Stimulated activated CD8-positive, alpha-beta memory T cell treated with anti-CD3 and anti-CD28 coated beads, Interleukin-4, amount 100 ng/mL, for 1 hour (primary cell): ENCODE results near the gene THSD7B.
"Not testable (repeated sequence)": the region's sequence is repeated elsewhere in the genome, so short reads cannot be mapped to it uniquely, and the experiment has no call there.

Experiments
- DNase-seq, 2 donors: peaks; one replicate each; pipeline ENCODE4 v3.0.0-alpha.2; 2020; ENCODE audit warnings: low read depth in 2 of 2, low spot score in 1 of 2

THSD7B gene, protein sequence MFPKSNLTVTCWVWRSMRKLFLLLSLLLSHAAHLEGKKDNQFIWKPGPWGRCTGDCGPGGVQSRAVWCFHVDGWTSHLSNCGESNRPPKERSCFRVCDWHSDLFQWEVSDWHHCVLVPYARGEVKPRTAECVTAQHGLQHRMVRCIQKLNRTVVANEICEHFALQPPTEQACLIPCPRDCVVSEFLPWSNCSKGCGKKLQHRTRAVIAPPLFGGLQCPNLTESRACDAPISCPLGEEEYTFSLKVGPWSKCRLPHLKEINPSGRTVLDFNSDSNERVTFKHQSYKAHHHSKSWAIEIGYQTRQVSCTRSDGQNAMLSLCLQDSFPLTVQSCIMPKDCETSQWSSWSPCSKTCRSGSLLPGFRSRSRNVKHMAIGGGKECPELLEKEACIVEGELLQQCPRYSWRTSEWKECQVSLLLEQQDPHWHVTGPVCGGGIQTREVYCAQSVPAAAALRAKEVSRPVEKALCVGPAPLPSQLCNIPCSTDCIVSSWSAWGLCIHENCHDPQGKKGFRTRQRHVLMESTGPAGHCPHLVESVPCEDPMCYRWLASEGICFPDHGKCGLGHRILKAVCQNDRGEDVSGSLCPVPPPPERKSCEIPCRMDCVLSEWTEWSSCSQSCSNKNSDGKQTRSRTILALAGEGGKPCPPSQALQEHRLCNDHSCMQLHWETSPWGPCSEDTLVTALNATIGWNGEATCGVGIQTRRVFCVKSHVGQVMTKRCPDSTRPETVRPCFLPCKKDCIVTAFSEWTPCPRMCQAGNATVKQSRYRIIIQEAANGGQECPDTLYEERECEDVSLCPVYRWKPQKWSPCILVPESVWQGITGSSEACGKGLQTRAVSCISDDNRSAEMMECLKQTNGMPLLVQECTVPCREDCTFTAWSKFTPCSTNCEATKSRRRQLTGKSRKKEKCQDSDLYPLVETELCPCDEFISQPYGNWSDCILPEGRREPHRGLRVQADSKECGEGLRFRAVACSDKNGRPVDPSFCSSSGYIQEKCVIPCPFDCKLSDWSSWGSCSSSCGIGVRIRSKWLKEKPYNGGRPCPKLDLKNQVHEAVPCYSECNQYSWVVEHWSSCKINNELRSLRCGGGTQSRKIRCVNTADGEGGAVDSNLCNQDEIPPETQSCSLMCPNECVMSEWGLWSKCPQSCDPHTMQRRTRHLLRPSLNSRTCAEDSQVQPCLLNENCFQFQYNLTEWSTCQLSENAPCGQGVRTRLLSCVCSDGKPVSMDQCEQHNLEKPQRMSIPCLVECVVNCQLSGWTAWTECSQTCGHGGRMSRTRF (N-terminal part only)

DNA sequence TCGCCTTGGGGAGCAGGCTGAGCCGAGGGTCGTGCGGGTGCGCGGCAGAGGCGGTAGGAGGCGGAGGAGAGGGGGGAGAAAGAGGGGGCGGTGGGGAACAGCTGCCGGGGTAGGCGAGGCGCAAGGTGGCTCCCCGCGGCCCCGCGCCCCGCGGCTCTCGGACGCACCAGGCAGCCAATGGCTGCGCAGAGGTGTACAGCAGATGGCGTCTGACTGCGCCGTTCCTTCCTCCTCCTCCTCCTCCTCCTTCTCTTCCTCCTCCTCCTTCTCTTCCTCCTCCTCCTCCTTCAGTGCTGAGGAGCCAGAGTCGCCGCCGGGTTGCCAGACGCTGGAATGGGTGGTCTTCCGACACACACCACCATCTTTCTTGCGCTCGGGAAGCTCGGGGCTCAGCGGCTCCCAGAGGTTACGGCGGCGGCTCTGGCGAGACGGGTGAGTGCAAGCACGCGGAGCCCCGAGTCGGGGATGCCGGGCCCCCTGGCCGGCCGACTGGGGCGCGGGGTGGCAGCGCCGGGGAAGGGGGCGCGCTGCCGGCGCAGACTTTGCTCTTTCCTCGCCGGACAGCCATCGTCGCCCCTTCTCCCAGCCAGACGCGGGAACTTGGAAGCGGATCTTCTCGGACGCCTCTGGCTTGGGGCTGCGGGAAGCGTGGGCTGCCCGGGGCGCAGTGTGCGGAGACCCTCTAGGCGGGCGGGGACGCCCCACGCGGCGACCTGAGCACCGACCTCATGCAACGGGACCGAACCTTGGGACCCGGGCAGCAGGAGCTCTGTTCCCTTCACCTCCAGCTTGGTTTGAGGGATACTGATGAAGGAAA lies at the start of gene THSD7B:
Gene THSD7B, plus strand, starts transcription at position 290 of the 817 bp plus-strand sequence. CDS start 116,634 bp downstream, outside the sequence.
- no peak for DNase-seq

DNA sequence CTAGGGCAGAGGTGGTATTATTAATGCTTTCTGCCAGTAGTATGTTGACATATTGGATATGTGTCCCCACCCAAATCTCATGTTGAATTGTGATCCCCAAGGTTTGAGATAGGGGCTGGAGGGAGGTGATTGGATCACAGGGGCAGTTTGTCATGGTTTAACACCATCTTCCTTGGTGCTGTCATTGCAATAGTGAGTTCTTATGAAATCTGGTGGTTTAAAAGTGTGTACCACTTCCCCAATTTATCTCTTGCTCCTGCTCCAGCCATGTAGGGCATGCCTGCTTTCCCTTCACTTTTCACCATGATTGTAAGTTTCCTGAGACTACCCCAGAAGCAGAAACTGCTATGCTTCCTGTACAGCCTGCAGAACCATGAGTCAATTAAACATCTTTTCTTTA lies 47.1 kb upstream of the THSD7B start:
- no peak for DNase-seq

DNA sequence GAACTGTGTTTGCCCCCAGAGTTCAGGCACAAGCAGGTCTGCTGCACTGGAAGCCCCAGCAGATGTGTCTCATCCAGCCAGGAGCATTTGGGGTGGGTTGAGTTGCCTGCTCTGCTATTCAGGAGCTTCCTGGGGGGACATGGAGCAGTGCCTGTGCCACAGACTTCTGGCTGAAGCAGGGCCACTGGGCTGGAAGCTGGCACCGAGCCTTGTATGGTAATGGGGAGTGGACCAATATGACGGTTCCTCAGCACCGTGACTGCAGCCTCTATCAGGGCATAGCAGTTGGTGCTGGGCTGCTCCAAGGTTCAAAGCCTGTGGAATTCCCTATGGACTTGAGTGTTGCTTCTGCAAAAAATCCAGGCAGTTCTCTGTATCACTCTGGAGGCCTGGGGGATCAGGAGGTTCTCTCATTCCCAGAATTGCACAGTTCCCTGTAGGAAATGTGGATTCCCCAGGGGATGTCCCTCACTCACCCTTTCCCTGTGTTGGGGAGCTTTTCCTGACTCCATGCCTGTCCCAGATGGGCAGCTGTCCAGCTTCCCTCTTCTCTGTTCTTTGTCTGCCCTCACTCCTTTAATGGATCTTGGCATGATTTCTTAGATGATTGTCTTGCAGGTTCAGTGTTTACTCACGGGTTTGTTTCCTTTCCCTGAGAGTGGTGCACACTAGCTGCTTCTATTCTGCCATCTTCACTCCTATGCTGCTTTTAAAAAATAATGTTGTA lies 37.2 kb upstream of the THSD7B start:
- DNase-seq = no peak

DNA sequence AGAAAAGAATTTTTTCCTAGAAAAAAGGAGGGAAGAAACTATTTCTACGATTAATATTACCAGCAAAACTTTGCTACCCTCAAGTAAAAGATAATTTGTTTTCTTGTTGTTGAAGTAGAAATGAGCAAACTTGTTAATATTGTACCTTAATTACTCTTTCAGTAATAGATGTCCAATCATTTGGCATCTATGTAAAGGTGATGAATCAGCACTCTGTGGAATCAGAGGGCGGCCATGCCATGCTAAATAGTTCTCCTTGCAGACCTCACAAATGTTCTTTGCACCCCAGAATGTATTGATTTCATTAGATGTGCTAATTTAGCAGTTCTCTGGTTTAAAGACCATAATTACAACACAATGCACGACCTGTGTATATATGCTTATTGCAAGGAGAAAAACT lies 29.1 kb upstream of the THSD7B start:
- no peak for DNase-seq

DNA sequence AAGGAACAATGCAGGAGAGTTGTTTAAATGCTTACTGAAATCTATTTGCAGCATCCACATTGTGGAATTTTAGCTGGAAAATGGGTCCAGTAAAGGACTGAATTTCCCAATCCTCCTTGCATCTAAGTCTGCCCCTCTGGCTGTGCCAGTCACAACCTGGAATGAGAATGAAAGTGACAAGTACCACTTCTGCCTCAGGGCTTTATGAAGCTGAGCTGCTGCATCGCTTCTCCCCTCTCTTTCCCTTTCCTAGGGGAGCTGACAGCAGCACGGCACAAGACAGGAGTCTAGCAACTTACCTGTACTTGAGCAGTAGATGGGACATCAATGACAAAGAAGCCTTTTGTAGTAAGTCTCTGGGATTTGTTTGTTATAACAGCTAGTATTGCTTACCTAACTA lies 27.3 kb upstream of the THSD7B start:
- DNase-seq = no peak

DNA sequence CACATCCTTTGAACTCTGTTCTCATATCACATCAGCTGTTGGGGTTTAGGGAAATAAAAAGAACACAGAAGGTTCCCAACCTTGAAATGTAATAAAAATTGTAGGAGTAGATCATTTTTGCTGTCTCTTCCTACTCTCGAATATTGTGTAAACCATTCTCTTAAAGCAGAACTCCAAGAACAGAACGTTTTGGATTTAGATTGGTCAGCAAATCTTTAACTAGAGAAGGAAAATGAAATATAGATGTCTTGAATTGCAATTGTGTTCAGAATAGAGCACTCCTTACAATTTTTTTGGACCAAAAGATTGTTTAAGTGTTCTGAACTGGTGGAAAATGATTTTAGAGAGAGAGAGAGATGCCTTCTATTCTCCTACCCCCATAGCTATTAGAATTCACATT lies 23.9 kb upstream of the THSD7B start:
- DNase-seq = no peak

DNA sequence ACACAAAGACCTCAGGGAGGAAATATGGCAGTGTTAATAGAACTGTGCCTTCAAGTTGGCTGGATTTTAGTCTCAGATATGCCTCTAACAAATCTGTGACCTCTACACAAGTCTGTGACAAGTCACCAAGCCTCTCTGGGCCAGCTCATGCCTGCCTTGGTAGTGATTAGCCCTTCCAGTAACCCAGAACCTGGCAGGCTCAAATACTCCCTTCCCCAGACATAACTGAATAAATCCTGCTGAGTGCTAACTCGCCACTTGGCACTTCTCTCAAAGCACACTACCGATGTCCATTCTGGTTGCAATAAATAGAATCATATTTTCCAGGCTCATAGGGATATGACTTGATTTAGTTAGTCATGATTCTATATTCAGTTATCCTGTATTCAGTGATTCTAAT lies 15.3 kb upstream of the THSD7B start:
- DNase-seq = no peak

DNA sequence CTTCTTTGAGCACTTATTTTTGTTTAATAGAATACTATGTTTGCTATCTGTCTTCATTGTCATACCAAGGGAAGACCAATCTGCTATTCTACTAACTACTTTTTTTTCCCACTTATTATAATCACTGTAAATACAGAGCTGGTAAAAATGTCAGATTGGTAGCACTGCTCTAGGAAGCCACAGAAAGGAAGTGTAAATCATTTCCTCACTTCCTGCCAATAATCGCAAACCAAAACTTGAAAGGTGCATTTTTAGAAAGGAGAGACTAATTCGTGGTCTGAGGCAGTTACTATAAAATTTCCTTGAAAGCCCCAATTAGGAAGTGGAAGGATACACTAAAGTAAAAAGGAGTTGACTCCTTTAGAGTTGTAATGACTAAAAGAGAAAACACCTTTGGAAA lies 13.9 kb upstream of the THSD7B start:
- DNase-seq = no peak

DNA sequence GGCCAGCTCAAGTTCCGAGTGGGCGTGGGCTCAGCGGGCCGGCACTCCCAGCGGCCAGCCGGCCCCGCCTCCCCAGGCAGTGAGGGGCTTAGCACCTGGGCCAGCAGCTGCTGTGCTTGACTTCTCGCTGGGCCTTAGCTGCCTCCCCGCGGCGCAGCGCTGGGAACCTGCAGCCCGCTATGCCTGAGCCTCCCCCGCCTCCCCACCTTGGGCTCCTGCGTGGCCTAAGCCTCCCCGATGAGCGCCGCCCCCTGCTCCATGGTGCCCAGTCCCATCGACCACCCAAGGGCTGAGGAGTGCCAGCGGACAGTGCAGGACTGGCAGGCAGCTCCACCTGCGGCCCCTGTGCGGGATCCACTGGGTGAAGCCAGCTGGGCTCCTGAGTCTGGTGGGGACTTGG lies 6.8 kb upstream of the THSD7B start:
- not testable (repeated sequence) for DNase-seq

DNA sequence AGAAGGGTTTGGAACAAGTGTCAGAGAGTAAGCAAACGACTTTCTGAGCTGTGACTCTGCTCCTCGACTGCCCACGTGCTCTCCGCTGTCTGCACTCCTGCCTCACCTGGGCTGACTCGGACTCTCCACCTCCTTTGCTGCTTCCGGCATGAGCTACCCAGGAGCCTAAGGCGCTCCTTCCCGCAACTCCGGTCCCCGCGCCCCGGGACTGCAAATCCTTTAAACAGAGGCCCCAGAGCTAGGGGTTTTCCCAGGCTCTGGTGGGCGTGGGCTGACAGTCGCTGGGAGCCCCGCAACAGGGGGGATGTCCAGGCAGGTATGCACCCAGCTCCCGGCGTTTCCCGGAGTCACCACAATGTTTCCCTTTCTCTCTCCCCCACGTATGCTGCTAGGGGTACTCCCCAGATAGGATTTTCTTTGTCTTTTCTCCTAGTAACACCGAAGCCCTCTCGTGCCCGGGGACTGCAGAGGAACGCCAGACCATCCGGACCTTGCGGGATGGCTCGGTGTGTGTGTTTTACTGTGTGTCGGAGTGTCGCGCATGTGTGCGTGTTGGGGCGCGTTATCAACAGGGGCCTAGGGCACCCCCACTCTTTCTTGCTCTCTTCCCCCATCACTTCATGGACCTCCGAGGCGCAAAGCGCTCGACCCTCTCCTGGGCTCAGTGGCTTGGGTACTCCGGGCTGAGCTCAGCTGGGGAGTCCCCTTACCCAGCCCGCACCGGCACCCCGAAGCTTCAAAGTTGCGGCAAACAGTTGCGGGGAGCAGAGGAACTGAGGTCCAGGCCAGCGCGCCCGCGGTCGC lies 691 bp upstream of the THSD7B start:
- no peak for DNase-seq

DNA sequence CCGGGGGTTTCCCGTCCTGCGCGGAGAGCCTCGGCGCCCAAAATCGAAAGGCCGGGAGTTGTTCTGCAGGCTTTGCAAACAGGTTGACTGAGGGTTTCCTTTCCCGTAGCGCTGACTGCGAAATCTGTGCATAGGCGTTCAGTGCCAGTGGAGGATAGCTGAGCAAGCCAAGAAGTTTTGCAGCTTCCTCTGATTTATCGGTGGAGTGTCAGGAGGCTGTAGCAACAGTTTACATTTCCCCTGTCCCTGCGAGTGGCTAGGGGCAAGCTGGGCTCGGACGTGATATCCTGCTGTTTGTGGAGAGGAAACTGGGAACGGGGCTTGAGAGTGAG lies 694 bp downstream of the THSD7B start:
- DNase-seq = no peak

DNA sequence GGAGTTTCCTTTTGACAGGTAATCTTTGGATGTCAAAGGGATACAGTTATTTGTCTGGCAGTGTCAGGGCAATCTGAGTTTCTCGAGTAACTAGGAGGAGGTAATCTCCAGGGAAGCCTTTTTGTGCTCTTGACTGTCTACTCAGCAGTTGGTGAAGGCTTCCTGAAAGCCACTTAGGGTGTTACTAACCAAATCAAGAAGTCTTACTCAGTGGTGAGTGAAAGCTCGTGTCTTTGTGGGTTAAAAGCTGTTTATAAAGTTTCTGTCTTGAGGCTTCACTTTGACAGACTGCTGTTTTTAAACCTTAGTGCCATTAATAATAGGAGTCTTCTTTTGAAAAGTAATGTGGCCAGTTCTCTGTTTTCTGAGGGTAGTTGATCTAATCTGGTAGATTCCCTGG lies 1.7 kb downstream of the THSD7B start:
- DNase-seq = no peak

DNA sequence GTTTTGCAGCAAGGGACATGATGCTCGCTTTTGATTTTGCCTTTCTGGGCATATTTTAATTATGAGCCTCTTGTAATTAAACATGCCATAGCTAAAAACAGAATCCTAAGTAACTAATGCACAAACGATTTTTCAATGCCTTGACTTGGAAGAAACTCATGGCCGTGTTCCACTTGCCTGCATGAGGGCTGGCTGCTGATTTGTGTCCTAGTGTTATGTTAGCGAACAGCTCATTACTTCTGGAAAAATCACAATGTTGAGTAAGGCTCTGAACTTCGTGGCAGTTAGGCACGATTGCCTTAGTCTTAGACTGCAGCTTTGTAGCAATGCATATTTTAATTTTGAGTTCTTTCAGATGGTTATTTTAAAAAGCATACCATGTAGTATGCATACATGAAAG lies 4.5 kb downstream of the THSD7B start:
- DNase-seq = no peak

DNA sequence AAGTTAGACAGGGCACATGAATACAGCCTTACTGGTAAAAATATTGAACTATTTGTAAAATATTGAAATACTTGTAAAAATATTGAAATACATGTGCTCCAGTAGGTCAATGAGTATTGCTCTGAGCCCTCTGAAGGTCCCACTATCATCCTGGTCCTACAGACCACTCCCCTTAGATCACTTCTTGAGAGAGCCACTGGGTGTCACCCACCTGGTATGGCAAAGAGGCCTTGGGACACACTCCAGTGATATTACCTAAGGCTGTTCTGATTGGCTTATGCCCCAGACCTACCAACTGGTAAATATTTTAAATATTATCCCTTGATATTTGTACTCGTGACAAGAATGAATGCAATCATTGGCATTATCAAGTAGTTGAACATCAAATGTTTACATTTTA lies 5.0 kb downstream of the THSD7B start:
- DNase-seq = no peak

DNA sequence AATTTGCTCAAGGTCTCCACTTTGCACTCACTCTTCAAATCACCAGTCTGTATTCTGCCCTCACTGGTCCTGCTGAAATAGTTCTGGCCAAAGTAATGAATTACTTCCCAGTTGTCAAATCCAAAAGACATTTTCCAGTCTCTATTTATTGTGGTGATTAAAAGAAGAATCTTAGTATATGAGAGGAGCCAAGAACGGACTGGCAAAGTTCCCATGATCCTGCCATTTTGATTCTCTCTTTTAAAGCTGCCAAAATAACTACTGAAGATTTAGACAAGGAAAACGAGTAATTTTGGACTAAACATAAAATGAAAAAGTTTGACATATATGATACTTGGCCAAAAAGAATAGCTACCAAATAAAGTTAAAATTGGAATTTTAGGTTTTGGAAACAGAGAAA lies 12.0 kb downstream of the THSD7B start:
- DNase-seq = no peak

DNA sequence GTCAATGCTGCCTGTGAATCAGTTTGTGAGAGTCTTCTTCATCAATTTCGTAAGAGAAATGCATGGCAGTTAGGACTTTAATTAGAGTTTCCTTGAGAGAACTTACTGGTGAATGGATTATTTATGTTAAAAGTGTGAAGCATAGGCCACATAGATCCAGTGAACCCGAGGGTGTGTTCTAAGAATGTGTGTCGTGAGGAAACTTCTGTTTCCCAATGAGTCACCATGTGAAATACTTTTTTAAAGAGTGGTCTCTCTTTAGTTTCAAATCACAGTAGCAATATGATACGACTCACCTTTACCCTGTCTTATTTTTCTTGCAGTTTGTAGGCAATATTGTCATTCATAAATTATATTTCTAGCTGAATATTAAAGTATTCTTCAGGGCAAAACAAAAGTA lies 18.5 kb downstream of the THSD7B start:
- DNase-seq = no peak

DNA sequence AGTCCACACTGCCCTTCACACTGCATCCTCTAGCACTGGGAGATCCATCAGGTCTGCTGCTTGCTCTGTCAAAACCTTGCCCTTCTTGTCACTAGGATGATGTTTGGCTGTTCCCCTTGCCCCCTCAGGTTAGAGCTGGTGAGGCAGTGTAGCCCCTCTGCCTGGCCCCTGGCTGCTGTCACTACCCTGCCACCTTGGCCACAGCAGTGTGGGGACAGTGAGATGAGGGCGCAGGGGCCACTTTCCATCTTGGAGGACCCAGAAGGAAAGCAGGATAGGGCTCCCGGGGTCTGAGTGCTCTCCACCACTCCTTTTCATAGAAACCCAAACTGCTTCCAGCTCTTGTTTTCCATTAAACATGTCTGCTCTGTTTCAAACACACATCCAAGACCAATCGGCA lies 19.9 kb downstream of the THSD7B start:
- no peak for DNase-seq

DNA sequence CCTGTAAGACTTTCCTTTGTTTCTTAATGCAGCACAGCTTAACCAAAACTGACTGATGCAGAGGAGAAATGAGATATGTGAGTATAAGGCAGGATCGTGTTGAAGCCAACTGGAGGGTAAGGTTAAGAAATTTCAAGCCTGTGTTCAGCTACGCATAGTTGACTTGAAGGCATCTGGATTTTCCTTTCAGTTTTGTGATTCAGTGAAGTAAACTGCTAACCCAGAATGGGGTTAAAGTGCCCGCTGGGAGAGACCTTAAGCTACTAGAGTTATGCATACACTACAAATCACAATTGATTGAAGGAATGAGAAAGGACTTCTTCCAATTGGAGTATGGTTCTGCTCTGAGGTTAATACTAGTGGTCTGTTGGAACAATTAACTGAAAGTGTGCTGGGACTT lies 22.6 kb downstream of the THSD7B start:
- DNase-seq = no peak

DNA sequence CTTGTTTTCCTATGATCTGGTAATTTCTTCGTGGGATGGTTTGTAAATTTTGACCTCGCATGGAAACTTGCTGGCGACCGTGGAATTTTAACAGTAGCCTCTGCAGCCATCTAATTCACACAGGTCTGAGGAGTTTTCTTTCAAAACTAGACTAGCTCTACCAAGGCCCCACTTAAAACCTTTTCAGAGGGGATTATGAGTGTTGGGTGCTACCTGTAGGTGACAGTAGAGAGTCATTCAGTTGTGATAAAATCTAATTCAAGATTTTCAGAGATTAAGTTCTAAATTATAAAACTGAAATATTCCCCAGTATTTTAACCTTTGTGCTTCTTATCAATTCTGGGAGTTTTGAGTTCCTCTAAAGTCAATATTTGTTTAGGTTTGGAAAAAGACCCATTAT lies 31.0 kb downstream of the THSD7B start:
- no peak for DNase-seq
